SK-N-MC (cell line): ENCODE results near the gene MPRIP.

Source experiments
- EZH2 ChIP-seq: fragments of 200-600 bp; sonication (generic); IDR thresholded peaks from one replicate; pipeline ENCODE4 v1.6.1; 2017; ENCODE audit warnings: antibody characterized with exemption
- FOXP2 ChIP-seq: optimal IDR thresholded peaks from 2 replicates; pipeline ENCODE3; 2011; ENCODE audit warnings: mild to moderate bottlenecking, moderate library complexity; ENCODE audit not compliant: insufficient read depth; ENCODE audit errors: extremely low read length, control extremely low read depth
- POLR2AphosphoS5 ChIP-seq: IDR thresholded peaks from 2 replicates; pipeline ENCODE4 v1.6.1; 2012; ENCODE audit warnings: mild to moderate bottlenecking, low read depth, low read length, borderline replicate concordance

- no peak for TF ChIP-seq EZH2
- no peak for TF ChIP-seq FOXP2
- TF ChIP-seq POLR2AphosphoS5 = no peak
Measured at GRCh38 chr17:17151962-17152361, 109.7 kb downstream of the MPRIP start.
